ENCODE results near the gene PLCL2.
"Not testable (repeated sequence)": the region's sequence is repeated elsewhere in the genome, so short reads cannot be mapped to it uniquely, and the experiment has no call there.

PLCL2 gene

DNA sequence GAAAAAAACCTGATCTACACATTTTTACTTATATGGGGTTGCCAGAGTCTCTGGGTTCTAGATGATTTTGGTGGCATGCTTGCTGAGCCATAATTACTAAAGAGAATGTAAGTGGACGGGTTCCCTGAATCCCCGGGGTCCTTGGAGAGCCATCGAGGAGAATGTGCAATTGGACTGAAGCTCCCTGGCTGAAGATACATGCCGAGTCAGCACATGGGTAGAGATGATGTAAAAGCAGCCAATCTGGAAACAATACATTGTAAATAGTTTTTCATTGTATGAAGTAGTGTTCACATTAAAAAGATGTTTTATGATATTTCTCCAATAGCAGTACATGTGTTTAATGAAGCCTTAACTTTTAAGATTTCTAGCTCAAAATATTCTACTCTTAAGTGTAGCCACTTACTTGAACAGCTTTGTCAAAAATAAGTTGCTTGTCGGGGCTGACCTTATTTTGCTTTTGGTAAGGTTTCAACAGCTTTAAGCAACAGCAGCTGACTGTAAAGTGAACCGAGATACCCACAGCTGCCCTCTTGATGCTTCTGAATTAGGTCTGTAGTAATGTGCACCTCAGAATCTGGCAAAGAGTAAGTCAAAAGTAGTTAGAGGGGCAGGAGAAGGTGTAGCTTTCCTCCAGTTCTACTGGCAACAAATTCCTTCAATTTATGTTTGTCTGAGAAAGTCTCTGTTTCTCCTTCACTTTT lies 205.7 kb downstream of the PLCL2 start:
- no peak overlapping the region for H3K4me3 ChIP-seq (ENCODE audit: low read length)
- no peak for TF ChIP-seq ZNF274 (IDR thresholded peaks at IDR 0.05; ENCODE audit: low read depth, low read length)

DNA sequence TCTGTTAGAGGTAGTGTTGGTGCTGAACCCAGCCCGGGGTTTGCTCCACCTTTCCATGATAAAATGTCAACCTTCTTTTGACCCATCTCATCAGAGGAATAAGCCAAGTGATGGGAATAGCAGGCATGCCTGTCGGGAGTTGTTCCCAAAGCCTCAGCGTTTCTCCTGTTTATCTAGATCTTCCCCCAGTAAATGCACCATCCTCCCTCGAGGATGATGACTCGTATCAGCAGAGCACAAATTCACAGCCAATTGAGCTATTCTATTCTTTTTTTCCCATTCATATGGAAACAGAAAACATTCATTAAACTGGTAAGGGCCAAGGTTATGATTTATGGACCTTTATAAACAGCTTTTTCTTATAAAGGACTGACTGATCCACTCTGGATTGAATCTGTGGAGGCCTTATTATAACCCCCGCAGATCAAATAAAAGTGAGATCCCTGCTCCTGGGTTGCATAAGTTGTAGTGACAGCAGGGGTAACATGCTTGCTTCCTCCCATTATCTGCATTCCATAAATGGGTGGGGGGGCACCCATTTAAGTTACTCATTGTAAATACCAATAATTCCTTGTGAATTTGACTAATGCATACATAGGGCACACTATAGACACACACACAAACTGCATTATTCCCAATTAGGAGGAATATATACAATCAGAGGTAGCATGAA lies 207.3 kb downstream of the PLCL2 start:
- TF ChIP-seq ZNF274 (IDR thresholded peaks at IDR 0.05; ENCODE audit: low read depth, low read length): no peak
- H3K4me3 ChIP-seq (ENCODE audit: low read length): no peak overlapping the region

DNA sequence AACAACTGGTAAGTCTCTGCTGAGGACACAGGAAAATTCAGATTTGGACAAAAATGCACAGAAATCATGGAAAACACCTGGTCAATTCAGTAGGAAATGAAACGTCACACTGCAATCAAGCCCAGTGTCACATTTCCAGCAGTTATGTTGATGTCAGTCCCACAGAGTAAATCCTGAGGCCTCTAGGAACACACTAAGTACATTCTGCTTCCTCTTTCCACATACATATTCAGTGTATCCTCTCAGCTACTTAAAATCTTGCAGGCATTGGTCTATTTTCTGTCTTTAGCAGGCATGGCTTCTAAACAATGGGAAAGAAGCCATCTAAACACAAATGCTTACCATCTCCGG lies 207.8 kb downstream of the PLCL2 start:
- TF ChIP-seq ZNF274 (IDR thresholded peaks at IDR 0.05; ENCODE audit: low read depth, low read length): no peak

DNA sequence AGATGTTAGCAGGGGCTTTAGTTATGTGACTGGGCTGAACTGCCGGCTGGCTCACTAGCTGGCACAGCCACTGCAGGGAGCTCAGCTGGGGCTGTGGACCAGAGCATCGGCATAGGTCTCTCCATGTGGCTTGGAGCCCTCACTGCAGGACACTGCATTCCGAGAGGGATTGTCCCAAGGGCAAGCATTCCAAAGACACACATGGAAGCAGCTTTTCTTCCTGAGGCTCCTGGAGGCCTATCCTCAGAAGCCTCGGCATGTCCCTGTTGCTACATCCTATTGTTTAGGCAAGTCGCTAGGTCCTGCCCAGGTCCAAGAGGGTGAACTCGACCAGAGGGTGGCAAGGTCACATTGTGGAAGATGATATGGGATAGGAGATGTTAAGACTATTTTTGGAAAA lies 209.8 kb downstream of the PLCL2 start:
- H3K4me3 ChIP-seq (ENCODE audit: low read length): no peak overlapping the region
- TF ChIP-seq ZNF274 (IDR thresholded peaks at IDR 0.05; ENCODE audit: low read depth, low read length): no peak

More for the DNA sequence above, 207.8 kb downstream of the PLCL2 start:
- H3K4me3 ChIP-seq (ENCODE audit: low read length): no peak overlapping the region

DNA sequence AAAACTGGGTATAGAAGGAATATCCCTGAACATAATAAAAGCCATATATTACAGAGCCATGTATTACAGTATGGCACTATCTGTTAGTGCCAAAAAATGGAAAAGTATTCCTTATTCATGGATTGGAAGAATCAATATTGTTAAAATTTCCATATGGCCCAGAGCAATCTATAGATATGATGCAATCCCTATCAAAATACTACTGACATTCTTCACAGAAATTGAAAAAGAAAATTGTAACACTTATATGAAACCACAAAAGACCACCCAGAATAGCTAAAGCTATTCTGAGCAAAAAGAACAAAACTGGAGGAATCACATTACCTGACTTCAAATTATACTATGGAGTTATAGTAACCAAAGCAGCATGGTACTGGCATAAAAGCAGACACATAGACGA lies 218.8 kb downstream of the PLCL2 start:
- TF ChIP-seq ZNF274 (IDR thresholded peaks at IDR 0.05; ENCODE audit: low read depth, low read length): no peak
- H3K4me3 ChIP-seq (ENCODE audit: low read length): no peak overlapping the region

DNA sequence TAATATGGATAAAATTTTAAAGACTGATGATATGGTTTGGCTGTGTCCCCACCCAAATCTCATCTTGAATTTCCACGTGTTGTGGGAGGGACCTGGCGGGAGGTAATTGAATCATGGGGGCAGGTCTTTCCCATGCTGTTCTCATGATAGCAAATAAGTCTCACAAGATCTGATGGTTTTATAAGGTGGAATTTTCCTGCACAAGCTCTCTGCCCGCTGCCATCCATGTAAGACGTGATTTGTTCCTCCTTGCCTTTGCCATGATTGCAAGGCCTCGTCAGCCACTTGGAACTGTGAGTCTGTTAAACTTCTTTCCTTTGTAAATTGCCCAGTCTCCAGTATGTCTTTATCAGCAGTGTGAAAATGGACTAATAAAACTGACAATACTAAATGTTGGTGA lies 222.0 kb downstream of the PLCL2 start:
- not testable (repeated sequence) for H3K4me3 ChIP-seq (ENCODE audit: low read length)

DNA sequence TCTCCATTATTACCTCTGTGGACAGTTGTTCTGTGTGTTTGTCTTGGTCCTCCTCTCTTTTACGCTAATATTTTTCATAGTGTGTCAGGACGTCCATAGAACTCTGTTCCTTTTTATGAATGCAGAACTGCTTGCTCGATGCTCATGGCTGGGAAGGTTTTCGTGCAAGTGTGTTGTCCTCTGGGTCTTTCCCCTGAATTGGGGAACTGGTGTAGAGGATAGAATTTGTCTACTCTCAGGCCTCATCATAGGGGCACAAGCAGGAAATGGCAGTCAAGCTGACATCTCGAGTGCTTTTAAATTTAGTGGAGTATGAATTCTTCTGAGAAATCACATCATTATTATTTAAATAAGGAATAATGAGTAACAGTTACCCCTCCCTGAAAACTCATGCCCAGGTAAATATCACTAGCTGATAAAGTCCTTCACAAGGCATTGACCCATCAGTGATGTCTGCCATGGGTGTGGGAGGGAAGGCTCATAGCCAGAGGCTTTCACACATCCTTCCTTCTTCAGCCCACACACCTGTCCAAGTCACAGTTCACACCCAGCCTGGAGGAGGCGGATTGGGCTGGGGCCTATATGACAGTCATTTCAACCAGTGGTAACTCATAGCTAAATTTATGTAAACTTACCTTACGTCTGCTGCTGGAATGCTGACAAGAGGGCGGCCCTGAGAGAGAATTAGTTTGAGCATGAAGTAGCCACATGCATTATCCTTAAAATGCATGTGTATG lies 226.1 kb downstream of the PLCL2 start:
- TF ChIP-seq ZNF274 (IDR thresholded peaks at IDR 0.05; ENCODE audit: low read depth, low read length): no peak
- no peak overlapping the region for H3K4me3 ChIP-seq (ENCODE audit: low read length)

DNA sequence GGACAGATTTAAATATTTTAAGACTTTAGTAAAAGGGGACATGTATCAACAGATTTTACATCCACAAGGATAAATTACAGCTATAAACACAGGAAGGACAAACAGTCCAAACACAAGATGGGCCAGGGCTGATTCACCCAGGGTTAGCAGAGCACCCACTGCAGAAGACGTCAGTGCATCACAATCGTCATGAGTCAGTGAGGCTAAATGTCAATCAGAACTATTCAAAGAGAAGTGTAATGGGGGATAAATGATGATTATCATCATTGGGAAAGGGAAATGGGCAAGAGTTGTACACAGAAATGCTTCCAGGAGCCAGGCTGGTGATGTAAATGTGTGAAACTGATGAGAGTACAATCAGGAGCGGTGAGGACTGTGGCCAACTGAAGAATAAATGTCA lies 226.8 kb downstream of the PLCL2 start:
- no peak overlapping the region for H3K4me3 ChIP-seq (ENCODE audit: low read length)
- TF ChIP-seq ZNF274 (IDR thresholded peaks at IDR 0.05; ENCODE audit: low read depth, low read length): no peak

DNA sequence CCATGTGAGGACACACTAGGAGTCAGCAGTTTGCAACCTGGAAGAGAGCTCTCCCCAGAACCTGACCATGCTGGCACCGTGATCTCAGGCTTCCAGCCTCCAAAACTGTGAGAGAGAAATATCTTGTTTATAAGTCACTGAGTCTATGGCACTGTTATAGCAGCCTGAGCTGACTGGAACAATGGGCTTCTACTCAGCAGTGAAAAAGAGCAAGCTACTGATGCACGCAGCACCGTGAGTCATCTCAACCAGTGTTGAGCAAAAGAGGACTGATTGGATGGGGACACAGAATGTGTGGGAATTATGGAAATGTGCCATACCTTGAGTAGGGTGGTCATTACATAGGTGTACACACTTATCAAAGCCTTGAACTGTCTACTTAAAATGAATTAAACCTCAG lies 230.4 kb downstream of the PLCL2 start:
- TF ChIP-seq ZNF274 (IDR thresholded peaks at IDR 0.05; ENCODE audit: low read depth, low read length): no peak
- H3K4me3 ChIP-seq (ENCODE audit: low read length): no peak overlapping the region

DNA sequence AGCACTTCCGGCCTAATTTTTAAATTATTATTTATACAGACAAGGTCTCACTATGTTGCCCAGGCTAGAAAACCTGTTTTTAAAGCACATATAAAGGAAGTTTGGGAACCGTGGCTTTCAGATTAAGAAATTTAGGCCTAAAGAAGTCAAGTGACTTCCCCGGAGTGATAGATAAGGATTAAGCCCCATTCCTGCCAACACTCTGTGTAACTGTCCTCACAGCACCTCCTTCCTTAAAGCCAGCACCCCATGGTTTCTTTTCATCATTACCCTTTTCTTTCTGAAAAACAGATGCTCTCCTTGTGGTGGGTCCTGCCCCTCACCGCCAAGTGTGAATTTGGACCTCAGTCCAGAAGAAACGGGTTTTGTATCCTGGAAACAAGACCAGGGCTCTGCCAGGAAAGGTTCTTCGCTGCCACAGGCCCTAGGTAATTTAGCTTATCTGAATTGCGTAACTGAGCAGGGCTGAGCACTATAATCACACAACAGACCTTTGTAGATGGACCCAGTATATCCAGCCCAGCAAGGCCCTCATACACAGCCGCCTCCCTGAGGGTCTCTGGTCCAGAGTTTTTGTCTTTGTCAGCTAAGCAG lies 231.3 kb downstream of the PLCL2 start:
- no peak for TF ChIP-seq ZNF274 (IDR thresholded peaks at IDR 0.05; ENCODE audit: low read depth, low read length)
- no peak overlapping the region for H3K4me3 ChIP-seq (ENCODE audit: low read length)

DNA sequence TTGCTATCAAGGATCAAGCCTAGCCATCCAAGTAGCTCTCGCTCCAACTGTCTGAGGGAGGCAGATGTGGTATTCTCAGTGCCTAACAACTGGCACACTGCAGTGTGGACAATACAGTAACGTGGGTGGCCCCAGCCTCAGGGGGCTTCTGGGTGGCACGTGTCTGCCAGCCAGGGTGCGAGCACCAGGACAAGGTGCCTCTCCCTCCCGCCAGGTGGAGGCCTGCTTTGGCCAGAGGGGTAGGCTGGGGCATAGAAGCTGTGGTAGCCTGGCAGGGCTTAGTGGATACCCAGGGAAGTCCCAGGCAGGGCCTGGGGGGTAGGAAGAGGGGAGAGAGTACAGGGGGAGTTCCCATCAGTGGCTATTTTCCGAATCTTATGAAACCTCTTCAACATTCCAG lies 234.0 kb downstream of the PLCL2 start:
- no peak overlapping the region for H3K4me3 ChIP-seq (ENCODE audit: low read length)
- TF ChIP-seq ZNF274 (IDR thresholded peaks at IDR 0.05; ENCODE audit: low read depth, low read length): no peak

DNA sequence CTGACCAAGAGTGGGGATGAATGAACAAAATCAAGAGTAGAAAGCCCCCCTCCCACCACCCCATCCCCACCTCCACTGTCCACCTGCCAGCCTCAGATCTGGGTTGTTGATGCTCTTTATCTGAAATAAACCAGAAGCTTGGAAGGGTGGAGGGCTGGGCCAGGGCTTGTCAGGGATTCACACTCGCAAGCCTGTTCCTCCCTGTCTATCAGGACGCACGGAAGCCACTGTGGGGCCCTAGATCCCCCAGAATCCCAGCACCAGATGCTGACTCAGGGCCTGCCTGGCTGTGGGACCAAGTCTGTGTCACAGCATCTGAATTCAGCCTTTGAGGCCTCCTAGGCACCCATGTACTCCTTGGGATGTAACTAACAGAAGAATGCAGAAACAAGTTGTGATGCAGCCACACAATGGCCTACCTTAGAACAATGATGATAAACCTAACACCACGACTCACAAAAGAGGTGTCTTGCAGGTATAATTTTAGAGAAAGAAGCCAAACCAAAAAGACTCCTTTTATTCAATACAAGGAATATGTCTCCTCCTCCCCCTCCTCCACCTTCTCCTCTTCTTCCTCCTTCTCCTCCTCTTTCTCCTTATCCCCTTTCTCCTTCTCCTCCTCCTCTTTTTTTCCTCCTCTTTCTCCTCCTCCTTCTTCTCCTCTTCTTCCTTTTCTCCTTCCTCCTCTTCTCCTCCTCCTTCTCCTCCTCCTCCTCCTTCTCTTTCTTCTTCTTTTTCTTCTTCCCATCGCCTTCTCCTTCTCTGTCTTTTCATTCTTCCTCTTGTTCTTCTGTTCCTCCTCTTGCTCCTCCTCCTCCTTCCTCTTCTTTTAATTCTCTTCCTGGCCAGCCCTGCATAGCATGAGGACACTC lies 234.7 kb downstream of the PLCL2 start:
- H3K4me3 ChIP-seq (ENCODE audit: low read length): no peak overlapping the region
- no peak for TF ChIP-seq ZNF274 (IDR thresholded peaks at IDR 0.05; ENCODE audit: low read depth, low read length)

DNA sequence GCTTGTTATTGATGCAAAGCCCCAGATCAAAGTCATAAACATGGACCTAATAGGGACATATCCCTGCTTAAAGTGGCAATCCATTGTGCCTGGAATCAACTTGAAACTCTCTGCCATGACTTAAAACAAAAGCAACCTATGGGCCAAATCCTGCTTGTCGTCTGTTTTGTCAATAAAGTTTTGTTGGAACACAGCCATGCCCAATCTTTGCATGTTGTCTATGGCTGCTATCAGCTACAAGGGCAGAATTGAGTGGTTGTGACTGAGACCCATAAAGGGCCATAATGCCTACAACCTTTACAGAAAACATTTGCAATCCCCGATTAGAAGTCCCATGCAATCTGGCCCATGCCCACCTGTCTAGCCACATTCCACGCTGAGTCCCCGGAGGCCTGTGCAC lies 235.4 kb downstream of the PLCL2 start:
- no peak for TF ChIP-seq ZNF274 (IDR thresholded peaks at IDR 0.05; ENCODE audit: low read depth, low read length)
- H3K4me3 ChIP-seq (ENCODE audit: low read length): no peak overlapping the region

DNA sequence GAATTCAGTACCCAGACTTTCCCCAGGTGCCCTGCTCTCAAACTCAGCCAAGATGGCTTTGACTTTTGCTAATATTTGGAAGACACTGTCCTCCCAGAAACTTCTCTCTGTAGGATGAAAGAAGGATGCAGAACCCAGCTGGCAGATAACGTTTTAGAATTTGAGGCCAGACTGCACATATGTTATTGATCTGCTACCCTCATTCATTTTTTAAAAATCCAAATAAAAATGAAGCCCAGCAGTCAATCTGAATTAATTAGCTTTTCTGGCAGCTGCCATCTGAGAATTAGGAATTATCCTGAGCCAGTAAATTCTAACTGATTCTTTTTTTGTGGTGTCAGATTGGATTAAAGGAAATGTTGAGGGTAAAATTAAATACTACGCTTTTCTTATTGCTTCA lies 236.6 kb downstream of the PLCL2 start:
- no peak for TF ChIP-seq ZNF274 (IDR thresholded peaks at IDR 0.05; ENCODE audit: low read depth, low read length)
- no peak overlapping the region for H3K4me3 ChIP-seq (ENCODE audit: low read length)

All from GM08714 (cell line).